Measurements from ENCODE around the gene CA10.

DNA sequence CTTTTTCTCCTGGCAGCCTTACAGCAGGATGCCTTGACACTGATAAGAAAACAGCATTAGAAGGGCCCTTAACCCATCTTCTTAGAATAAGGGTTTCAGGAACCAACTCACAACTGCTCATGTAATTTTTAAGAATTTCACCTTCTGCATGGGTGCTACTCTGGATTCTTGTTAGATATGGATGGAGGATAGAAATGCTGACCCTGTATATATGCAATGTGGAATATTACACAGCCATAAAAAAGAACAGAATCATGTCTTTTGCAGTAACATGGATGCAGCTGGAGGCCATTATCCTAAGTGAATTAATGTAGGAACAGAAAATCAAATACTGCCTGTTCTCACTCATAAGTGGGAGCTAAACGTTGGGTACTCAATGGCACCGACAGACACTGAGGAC lies 423.5 kb downstream of the CA10 start:
- TF ChIP-seq EZH2phosphoT487 (IDR thresholded peaks at IDR 0.05; ENCODE audit: insufficient read depth, low read depth) (no peak), EZH2 (IDR thresholded peaks at IDR 0.05; ENCODE audit: insufficient read depth, poor library complexity, severe bottlenecking) (no peak)
